Superior temporal gyrus (tissue), 1 donor: Measurements from ENCODE around the gene PHYHD1.
A peak's percentile ranks its signal among the peaks of the same experiment; 100 is the strongest.

ENCODE experiments used
- DNase-seq: peaks from one replicate; pipeline ENCODE4 v3.0.0-alpha.2; 2016; ENCODE audit errors: extremely low spot score

PHYHD1 gene

DNA sequence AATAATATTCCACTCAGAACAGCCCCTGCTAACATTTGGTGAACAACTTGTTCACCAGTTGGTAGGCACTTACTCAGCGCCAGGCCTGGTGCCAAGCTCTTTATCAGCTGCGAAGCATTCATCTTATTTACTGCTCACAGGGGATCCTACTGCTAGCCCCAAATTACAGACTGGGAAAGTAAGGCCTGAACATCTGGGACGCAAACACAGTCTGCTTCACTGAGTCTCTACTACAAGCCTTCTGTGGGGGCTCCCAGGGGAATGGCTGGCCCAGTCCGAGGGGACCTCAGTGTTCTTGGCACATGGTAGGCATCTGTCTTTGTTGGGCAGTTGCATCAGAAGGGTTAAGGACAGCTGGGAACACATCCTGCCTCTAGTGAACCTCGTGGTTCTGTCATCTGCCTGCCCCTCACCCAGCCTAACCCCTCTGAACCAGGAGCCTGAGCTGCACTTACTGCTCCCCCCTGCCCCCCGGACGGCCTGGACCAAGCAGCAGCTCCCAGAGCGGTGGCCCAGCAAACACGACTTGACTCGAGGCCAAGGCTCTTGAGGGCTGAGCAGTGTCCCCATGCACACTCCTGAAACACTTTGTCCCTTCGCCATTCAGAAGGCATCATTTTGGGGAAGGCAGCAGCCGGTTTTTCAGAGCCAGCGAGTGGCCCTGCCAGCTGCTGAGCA, at the start of gene PHYHD1:
Gene PHYHD1 (plus strand): TSS at position 602 of the 678 bp plus-strand sequence. CDS start 1,342 bp downstream, outside the sequence.
- peak; percentile 70 for DNase-seq

DNA sequence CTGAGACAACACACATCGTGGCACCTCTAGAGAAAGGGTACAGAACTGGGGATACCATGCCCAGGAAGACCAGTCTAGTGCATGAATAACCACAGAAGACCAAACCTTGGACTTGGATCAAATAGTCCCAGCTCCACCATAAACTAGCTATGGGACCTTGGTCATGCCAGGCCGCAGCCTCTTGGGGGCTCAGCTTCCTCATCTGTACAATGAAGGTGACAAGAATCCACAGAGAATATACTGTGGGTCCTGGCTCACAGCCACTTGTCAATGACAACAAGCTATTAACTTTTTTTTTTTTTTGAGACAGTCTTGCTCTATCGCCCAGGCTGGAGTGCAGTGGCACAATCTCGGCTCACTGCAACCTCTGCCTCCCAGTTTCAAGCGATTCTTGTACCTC, 42.9 kb upstream of the PHYHD1 start:
- peak; percentile 10 for DNase-seq

DNA sequence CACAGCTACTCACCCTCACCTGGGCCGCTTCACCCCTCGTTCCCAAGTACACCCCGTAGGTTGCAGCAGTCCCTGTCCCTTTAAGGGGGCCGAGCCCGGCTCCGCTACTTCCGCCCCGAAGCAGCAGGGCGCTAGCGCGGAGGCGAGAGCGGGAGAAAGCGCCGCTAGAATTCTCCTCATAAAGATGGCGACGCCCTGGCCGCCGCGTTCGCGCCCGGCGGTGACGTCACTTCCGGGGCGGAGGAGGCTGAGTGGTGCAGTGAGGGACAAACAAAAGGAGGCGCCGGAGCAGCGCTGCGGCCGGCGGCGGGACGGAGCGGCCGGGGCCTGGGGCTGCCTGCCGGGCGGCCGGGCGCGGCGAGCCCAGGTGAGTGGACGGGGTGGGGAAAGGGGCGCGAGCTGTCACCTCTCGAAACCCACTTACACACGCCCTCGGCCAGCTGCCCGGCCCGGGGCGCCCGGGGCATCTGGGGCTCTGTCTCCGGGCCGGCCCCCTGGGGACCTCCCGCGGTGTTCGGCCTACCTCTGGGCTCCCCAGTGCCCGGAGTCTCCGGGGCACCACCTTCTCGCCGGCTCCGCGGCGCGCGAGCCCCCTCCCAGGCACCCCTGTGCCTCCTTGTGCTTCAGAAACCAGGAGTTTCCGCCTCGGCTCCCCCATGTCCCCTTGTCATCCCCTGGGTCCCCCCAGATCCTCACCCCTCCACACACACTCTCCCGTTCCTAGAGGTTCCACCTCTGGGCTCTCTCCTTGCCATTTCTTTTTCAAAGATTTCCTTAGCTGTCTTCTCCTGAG, 38.7 kb upstream of the PHYHD1 start, which contains the start of the genes KYAT1 and LRRC8A:
Gene KYAT1 (minus strand): TSS at position 67 of the 793 bp plus-strand sequence. CDS start 36,545 bp downstream, outside the sequence.
Gene LRRC8A (plus strand): TSS at position 250 of the 793 bp plus-strand sequence. CDS start 25,032 bp downstream, outside the sequence.
- DNase-seq = peak; percentile 97

DNA sequence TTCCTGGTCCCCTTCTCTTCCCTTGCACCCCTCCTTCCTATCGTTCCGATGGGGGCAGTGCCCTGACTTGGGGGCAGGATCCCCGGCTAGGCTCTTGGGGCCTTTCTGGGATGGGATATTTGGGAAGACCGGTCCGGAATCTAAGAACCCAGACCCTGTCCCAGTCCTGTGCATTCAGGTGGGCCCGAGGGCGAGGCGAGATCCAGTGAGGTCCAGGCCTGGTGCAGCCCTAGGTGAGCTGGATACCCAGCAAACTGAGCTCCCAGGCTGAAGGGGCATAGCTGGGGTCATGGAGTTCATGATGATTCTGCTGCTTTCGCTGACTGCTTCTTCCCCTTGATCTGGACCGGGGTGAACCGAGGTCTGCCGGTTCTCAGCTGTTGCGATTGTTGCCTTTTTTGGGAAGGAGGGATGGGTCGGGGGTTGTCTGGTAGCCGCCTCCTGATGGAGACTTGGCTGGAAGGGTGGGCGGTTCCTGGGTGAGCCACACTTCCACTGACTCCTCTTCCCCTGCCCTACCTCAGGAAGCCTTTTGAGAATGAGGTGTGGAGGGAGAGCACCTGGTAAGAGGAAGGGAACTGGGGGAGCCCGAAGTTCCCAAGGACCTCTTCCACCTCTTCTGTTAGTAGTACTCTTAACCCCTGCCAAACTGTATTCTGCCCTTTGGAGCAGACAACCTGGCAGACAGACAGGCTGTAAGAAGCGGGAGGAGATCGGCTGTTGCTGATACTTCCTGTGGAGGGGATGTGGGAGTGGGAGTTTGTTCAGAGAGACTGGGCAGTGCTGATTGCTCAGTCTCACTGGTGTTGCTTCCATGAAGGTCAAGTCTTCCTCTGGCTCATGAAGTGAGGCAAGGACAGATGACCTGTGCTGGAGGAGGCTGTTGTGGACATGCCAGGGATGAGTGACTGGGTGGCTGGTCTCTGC, 37.8 kb upstream of the PHYHD1 start:
- peak; percentile 8 for DNase-seq

DNA sequence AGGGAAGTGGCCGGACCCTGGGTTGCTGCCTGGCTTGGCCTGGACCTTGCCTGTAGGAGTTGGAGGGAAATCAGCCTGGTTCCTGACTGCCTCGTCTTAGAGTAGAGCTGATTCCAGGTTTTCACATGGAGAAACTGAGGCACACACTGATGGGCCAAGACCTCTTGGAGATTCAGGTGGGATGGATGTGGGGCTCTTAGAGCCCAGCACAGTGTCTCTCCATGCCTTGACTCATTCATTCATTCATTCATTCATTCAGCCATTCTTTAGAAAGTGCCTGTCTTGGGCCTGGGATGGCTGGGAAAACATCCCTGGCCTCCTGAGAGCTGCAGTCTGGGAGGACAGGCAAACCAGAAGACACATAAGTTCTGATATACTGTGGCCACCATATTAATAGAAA, 36.6 kb upstream of the PHYHD1 start:
- DNase-seq = no peak

DNA sequence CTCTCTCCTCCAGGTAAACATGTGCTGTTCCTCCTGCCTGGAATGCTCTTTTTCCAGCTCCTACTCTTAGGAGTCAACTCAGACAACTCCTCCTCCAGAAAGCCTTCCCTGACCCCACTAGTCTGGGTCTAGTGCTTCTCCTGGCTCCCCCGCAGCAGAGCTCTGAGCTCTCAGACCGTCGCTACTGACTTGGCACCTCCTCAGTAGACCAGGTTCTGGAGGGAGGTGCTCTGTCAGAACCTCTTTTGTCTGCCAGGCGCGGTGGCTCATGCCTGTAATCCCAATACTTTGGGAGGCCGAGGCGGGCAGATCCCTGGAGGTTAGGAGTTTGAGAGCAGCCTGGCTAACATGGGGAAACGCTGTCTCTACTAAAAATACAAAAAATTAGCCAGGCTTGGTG, 35.4 kb upstream of the PHYHD1 start:
- DNase-seq = no peak

DNA sequence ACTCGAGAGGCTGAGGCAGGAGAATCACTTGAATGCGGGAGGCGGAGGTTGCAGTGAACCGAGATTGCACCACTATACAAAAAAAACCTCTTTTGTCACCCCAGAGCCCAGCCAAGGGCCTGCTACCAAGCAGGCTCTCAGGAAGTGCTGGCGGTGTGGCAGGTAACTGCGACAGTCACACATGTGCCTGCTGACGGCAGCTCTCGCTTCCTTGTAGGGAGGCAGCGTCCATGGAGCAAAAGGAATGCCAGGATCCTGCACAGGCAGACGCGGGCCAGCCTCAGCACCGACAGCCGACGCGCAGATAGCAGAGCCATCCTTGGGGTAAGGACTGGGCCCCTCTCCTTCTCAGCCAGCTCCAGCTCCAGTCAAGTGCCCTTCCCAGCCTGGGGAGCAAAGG, 35.0 kb upstream of the PHYHD1 start:
- DNase-seq = no peak

DNA sequence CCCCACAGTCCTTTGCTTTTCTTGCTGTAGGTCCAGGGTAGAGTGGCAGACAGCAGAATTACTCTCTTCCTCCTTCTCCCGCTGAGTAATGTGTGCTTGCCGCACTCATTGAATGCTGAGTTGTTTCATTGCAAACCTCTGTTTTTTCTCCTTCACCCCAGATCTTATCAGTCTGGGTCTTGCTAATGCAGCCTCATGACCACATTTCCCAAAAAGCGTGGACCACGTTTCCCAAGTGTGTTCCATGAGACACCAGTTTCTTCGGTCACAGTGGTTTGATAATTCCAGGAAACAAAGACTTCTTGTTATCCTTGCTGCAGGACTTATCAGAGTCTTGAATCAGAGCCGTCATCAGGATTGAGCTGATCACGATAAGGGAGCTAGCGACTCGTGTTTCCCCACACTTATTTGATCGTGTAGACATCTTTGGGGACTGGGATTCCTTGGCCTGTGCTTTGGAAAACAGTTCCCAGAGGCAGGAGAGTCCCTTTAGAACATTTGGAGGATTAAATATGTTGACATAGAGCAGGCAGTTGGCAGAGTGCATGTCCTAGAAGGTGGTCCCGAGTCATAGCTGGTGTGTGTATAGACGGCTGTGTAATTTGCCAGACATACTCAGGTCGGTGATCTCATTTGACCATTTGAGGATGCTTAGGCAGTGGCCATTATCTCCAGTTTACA, 34.4 kb upstream of the PHYHD1 start:
- peak; percentile 20 for DNase-seq

DNA sequence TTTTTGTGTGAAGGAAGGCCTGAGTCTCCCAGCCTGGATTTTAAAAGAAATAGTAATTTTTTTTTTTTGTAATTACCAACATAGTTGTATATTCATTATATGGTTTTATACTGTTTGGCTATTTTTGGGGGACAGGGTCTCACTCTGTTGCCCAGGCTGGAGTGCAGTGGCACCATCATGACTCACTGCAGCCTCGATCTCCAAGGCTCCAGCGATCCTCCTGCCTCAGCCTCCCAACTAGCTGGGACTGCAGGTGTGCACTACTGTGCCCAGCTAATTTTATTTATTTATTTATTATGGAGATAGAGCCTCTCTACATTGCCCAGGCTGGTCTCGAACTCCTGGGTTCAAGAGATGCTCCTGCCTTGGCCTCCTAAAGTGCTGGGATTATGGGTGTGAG, 33.7 kb upstream of the PHYHD1 start:
- DNase-seq = no peak

DNA sequence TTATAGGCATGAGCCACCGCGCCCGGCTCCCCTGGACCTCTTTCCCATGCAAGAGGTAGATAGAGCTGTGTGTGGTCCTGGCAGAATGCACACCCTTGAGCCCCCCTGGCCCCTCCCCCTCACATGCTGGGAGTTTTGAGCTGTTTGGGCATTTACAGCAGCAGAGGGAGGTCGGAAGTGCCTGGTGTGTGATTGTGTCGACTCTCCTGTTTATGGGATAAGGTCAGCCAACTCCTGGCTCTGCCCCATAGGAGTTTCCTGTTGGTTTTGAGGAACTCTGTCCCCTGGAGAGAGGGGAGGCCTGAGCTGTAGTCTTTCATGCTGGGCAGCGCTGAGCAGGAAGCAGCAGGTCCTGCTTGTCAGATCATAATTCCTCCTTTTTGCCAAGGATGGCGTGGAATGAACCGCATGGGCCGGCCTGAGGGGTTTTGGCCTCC, 32.9 kb upstream of the PHYHD1 start:
- DNase-seq = peak; percentile 4

DNA sequence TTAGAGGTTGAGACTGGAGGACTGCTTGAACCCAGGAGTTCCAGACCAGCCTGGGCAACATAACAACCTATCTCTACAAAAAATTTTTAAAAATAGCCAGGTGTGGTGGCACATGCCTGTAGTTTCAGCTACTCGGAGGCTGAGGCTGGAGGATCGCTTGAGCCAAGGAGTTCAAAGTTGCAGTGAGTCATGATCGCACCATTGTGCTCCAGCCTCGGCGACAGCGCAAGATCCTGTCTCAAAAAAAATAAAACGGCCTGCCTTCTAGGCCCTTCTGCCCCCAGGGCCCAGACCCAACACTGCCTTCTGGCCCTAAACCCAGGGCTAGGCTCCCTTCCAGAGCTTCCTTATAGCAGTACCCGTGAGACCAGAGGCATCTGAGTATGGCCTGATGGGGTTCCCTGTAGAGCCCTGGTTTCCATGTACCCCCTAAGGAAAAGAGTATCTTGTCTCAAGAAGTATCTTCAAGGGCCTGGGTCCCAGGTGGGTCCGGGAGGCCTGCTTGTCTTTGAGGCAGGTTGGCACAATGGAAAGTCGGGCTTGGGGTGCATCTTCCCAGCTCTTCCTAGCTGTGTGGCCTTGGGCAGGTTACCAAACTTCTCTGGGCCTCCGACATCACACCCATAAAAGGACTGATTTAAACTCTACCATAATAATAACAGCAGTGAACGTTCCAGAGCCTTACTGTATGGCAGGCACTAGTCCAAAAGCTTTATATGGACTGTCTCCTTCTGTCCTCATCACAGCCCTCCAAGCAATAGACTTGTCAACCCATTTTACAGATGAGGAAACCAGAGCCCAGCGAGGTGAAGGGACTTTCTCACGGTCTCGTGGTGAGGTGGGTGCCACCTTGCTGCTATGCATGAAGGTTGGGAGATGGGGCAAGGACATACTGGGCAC, 29.2 kb upstream of the PHYHD1 start:
- DNase-seq = no peak

DNA sequence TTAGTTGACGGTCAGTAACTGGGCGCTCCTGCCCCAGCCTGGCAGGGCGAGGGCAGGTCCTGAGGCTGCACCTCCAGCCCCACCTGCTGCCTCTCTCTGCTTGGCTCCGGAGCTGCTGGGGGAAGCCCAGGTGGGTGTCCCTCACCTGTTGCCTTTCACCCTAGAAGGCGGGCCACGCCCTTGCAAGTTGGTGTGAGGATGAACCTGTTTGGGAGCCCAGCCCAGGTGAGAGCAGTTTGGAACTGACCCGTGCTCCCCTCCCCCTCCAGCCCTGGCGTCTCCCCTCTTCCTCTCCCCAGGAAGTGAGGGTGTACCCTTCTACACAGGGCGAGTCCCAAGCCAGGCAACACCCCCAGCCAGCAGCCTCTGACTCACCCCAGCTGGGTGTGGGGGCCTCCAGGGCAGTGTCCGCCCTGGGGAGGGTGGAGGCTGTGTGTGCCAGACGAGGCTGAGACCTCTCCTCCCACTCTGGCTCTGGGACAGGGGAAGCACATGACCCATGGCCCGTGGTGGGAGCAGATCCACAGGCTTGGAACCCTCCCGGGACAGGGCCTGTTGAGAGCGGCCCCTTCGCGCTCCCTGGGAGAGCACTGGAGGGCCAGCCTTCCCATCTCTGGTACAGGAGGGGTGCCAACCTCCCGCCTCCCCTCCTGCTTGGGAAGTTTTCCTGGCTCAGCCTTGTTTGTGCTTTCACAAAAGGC, 28.4 kb upstream of the PHYHD1 start:
- peak; percentile 93 for DNase-seq

DNA sequence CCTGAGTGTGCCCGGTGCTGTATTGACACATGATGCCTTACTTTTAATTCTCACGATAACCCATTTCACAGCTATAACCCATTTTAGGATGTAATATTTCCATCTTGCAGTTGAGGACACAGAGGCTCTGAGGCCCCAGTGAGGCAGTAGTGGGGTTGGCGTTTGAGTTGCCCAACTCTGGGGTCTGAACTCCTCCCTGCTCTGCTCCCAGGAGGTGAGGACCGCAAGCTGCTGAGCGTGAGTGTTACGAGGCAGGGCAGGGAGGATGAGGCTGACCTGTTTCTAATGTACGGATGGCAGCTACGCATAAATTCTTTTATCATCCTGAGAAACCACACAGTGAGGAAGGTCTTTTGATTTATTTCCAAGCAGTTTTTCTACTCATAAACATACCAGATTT, 27.4 kb upstream of the PHYHD1 start:
- DNase-seq = no peak

DNA sequence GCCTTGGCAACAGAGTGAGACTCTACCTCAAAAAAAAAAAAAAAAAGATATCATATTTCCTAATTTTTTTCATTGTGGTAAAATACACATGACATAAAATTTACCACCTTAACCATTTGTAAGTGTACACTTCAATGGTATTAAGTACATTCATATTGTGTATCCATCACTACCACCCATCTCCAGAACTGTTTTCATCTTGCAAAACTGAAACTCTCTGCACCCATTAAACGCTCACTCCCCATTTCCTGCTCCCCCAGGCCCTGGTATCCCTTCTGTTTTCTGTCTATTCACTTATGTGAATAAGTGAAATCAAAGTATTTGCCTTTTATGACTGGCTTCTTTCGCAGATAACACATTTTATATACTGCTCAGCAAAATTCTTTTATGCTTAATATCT, 26.0 kb upstream of the PHYHD1 start:
- DNase-seq = no peak

DNA sequence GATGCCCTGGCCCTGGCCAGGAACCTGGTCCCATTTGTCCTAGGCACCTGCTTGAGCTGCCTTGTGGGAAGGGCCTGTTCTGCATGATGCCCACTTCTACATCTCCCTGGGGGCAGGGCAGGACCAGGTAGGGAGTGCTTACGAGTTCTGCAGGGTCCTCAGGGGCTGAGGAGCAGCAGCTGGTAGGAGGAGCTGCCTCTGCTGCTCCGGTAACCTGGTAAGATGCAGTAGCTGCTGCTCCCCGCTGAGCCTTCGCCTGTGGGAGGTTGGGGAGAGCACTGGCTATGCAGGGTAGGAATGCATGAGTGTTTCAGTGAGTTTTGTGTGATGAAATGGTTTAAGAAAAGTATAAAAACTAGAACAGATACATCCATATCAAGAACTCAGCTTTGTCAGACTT, 25.2 kb upstream of the PHYHD1 start:
- no peak for DNase-seq

DNA sequence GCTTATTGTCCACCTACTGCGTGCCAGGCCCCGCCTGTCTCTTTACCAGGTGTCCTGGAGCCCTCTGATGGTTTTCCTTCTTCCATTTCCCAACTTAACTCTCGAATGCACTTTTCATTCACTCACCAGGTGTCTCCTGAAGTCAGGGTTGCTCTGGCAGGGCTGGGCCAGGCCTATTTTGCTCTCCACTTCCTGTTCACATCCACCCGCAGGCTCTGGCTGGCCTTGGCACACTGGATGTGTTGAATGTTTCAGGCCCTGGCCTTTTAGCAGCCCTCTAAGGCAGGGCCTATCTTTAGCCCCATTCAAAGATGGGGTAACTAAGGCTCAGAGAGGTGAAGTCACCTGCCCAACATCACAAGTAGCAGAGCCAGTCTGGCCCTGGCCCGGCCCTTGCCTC, 22.4 kb upstream of the PHYHD1 start:
- no peak for DNase-seq

DNA sequence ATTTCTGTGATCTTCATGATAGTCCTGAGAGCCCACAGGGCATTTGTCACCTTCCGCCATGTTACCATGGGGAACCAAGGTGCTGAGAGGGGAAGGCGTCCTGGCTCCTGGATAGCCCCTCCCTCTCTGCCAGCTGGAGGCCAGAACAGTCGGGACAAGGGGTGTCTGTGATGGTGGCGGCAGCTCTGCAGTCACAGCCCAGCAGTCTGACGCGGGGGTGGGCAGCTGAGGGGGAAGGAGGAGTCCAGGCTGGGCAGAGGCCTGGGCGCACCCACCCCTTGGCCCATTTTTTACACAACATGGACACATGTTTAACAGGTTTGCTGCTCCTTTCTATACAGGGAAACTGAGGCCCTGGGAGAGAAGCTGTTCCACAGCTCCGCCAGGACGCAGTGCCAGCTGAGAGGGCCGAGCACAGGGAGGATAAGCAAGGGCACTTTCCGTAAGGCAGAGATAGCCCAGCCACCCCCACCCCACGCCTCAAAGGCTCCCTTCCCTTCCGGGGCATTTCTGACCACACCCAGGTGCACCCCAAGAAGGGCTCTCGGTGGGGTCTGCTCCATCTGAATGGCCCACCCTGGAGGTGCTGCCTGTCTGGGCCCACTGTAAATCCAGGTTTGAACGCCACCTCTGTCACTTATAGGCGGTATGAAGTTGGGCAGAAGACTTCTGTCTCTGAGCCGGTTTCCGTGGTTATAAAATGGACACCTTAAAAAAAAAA, 21.8 kb upstream of the PHYHD1 start:
- no peak for DNase-seq

DNA sequence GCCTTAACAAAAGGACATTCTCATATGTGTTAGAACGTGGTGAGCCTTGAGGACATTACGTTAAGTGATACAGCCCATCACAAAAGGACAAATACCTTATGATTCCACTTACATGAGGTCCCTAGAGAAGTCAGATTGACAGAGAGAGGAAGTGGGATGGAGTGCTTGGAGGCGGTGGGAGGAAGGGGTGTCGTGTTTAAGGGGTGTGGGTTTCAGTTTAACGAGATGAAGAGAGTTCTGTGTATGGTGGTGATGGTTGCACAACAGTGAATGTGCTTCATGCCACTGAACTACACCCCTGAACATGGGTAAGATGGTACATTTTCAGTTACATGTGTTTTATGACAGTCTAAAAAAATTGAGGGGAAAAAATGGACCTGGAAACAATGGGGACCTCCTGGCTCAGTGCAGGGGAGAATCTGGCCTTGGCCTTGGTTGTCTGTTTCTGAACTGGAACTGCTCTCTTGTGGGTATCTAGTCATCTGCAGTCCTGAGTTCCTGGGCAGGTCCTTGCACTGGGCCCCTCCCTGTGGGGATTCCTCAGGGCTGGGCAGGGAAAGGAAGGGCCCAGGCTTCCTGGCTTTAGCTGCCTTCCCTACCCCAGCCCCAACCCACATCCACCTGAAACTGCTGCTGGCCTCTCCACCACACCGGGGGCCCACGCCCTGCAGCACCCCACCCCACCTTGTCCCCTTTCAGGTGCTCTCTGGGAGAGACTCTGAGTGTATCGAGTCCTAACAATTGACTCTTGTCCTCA, 21.0 kb upstream of the PHYHD1 start:
- no peak for DNase-seq
